Measurements from ENCODE around the gene CELF2. TPM values are rescaled to one million over a fixed set of nuclear protein-coding genes. Genes with fewer than 3 reads are reported as not detected.
A peak's percentile ranks its signal among the peaks of the same experiment; 100 is the strongest.

CELF2 gene
- total and polyA plus RNA-seq, 4 donors: 43.3 to 65.6 (median 50.1) TPM

DNA sequence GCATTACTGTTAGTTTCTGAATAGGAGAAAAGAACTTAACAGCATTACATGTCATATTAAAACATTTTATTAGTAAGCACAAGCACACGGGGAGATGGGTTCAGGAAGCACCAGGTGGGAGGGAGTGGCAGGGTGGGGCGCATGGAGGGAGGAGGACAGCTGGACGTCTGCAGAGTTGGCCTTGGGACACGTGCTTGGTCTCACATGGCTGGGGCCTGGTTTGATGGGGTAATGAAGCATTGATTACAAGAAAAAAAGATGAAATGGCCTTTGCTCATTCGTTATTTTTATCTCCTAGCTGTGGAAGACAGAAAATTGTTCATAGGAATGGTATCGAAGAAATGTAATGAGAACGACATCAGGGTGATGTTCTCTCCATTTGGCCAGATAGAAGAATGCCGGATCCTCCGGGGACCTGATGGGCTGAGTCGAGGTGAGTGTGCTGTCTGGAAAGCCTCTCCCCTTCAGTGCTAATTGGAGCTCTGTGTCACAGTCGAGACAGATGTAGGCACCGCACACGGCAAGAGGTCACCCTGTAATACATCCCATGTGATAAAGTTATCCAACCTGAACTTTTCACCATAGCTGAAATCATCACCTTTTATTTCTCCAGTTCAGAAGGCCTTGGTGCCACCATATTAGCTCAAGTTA, 239.9 kb downstream of the CELF2 start:
- Histone ChIP-seq H3K9me3 (ENCODE audit: control insufficient read depth, insufficient read depth, low read length) (no peaks in the 10 kb centered on the region), H3K4me1 (ENCODE audit: control insufficient read depth, insufficient read depth, low read length) (peaks cover 13% of the 10 kb centered on the region), H3K4me3 (ENCODE audit: low read depth, low read length) (no peak overlapping the region), H3K27me3 (ENCODE audit: control insufficient read depth, insufficient read depth, low read length) (no peaks in the 10 kb centered on the region), H3K36me3 (ENCODE audit: control insufficient read depth, insufficient read depth, low read length) (peaks cover 39% of the 10 kb centered on the region), H3K27ac (ENCODE audit: low read depth, low read length) (no peak overlapping the region)
- WGBS (ENCODE audit: insufficient coverage): 85% methylated on average over 11 of the region's 13 CpGs
- no peak for DNase-seq (ENCODE audit: low read depth in 4 of 6, low spot score in 6 of 6)

DNA sequence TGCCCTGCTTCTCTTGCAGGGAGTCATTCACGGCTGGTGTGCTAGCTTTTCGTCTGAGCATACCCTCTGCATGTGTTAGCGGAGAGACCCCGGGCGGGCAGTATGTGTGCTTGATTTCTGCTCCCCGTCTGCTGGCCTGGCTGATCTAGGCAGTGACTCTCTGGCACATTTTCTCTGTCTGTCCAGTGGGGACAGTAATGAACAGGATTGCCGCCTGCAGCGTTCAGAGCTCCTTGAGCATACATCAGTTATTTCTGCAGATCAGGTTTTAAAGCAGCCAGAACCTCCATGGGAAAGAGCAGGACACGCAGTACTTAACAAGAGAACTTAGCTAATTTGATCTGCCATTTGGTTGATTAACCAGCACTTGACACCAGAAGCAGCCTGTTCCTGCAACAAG, 242.5 kb downstream of the CELF2 start:
- H3K4me3 ChIP-seq (ENCODE audit: low read depth, low read length): no peak overlapping the region
- no peak overlapping the region for H3K27ac ChIP-seq (ENCODE audit: low read depth, low read length)
- WGBS (ENCODE audit: insufficient coverage): 24% methylated on average over 9 of the region's 9 CpGs
- DNase-seq (ENCODE audit: low read depth in 4 of 6, low spot score in 6 of 6): peak in 2 of 6 donors; percentile 56 to 80
- no peaks in the 10 kb centered on the region for H3K9me3 ChIP-seq (ENCODE audit: control insufficient read depth, insufficient read depth, low read length)
- H3K4me1 ChIP-seq (ENCODE audit: control insufficient read depth, insufficient read depth, low read length): peaks cover 11% of the 10 kb centered on the region
- H3K36me3 ChIP-seq (ENCODE audit: control insufficient read depth, insufficient read depth, low read length): peaks cover 34% of the 10 kb centered on the region
- H3K27me3 ChIP-seq (ENCODE audit: control insufficient read depth, insufficient read depth, low read length): no peaks in the 10 kb centered on the region

- Histone ChIP-seq H3K27me3 (ENCODE audit: control insufficient read depth, insufficient read depth, low read length) (no peaks in the 10 kb centered on the region), H3K27ac (ENCODE audit: low read depth, low read length) (no peak overlapping the region), H3K4me3 (ENCODE audit: low read depth, low read length) (no peak overlapping the region), H3K4me1 (ENCODE audit: control insufficient read depth, insufficient read depth, low read length) (peaks cover 5% of the 10 kb centered on the region), H3K36me3 (ENCODE audit: control insufficient read depth, insufficient read depth, low read length) (peaks cover 26% of the 10 kb centered on the region), H3K9me3 (ENCODE audit: control insufficient read depth, insufficient read depth, low read length) (no peaks in the 10 kb centered on the region)
- no peak for DNase-seq (ENCODE audit: low read depth in 4 of 6, low spot score in 6 of 6)
- WGBS (ENCODE audit: insufficient coverage): 81% methylated on average over 4 of the region's 7 CpGs
Observed at GRCh38 chr10:11261143-11261542, 243.5 kb downstream of the CELF2 start.

DNA sequence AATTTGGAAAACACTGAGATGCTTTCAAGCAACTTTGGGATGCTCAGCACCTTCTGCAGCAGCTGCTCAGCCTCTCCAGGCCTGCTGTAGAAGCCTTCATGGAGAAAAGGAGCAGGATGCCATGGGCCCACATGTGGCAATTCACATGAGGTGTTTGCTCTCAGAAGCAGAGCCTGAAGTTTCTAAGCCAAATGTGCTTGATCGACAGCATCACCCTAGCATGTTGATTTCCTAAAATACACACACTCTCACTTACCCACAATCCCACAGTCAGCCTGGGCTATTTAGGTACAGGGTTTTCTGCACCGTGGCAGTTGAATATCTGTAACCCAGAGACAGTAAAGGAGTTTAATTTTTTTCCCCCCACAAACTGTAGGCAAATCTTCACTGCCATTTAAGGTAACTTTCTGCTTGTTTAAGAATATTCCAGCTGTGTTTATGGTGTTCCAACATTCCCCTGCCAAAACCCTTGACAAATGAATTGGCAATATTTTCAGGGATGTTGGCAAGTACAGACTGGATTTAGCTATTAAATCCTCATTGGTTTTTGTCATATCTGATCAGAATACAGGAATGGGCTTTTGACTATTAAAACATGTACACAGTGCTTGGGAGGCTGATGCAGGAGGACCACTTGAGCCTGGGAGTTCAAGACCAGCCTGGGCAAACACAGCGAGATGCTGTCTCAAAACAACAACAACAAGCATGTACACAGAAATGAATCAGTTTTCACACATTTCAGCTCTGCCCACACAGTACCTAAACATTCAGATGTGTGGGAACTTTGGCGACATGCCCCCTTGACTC, 244.2 kb downstream of the CELF2 start:
- Histone ChIP-seq H3K27ac (ENCODE audit: low read depth, low read length) (no peak overlapping the region), H3K36me3 (ENCODE audit: control insufficient read depth, insufficient read depth, low read length) (peaks cover 26% of the 10 kb centered on the region), H3K27me3 (ENCODE audit: control insufficient read depth, insufficient read depth, low read length) (no peaks in the 10 kb centered on the region), H3K4me3 (ENCODE audit: low read depth, low read length) (no peak overlapping the region), H3K4me1 (ENCODE audit: control insufficient read depth, insufficient read depth, low read length) (peaks cover 5% of the 10 kb centered on the region), H3K9me3 (ENCODE audit: control insufficient read depth, insufficient read depth, low read length) (no peaks in the 10 kb centered on the region)
- WGBS (ENCODE audit: insufficient coverage): 86% methylated on average over 3 of the region's 4 CpGs
- DNase-seq (ENCODE audit: low read depth in 4 of 6, low spot score in 6 of 6): no peak

GRCh38 chr10:11262494-11263345, 245.0 kb downstream of the CELF2 start:
- no CpG with 5 or more reads among the region's 5 CpGs for WGBS (ENCODE audit: insufficient coverage)
- peaks cover 22% of the 10 kb centered on the region for H3K36me3 ChIP-seq (ENCODE audit: control insufficient read depth, insufficient read depth, low read length)
- peaks cover 5% of the 10 kb centered on the region for H3K4me1 ChIP-seq (ENCODE audit: control insufficient read depth, insufficient read depth, low read length)
- no peak overlapping the region for H3K4me3 ChIP-seq (ENCODE audit: low read depth, low read length)
- H3K27ac ChIP-seq (ENCODE audit: low read depth, low read length): no peak overlapping the region
- no peaks in the 10 kb centered on the region for H3K27me3 ChIP-seq (ENCODE audit: control insufficient read depth, insufficient read depth, low read length)
- no peaks in the 10 kb centered on the region for H3K9me3 ChIP-seq (ENCODE audit: control insufficient read depth, insufficient read depth, low read length)
- no peak for DNase-seq (ENCODE audit: low read depth in 4 of 6, low spot score in 6 of 6)

DNA sequence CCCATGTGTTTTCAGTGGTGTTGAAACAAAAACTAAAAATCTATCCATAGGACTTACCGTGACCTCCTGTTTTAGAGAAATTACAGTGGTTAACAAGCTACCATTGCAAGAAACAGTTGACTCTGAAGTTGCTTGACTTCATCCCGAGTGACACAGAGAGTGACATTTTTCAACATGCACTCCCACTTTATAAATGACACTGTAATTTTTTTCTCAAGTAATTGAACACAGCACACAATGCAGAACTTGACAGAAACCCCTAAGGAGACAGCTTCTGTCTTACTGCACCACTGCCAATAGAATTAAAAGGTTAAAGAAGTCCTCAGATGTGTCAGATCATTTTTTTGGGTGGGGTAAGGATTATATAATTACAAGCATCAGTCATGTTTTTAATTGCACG, 246.1 kb downstream of the CELF2 start:
- Histone ChIP-seq H3K27ac (ENCODE audit: low read depth, low read length) (no peak overlapping the region), H3K4me1 (ENCODE audit: control insufficient read depth, insufficient read depth, low read length) (peaks cover 5% of the 10 kb centered on the region), H3K4me3 (ENCODE audit: low read depth, low read length) (no peak overlapping the region), H3K36me3 (ENCODE audit: control insufficient read depth, insufficient read depth, low read length) (peaks cover 11% of the 10 kb centered on the region), H3K27me3 (ENCODE audit: control insufficient read depth, insufficient read depth, low read length) (no peaks in the 10 kb centered on the region), H3K9me3 (ENCODE audit: control insufficient read depth, insufficient read depth, low read length) (no peaks in the 10 kb centered on the region)
- DNase-seq (ENCODE audit: low read depth in 4 of 6, low spot score in 6 of 6): no peak
- WGBS (ENCODE audit: insufficient coverage): 67% methylated on average over 1 of the region's 3 CpGs

- DNase-seq (ENCODE audit: low read depth in 4 of 6, low spot score in 6 of 6): peak in 1 of 6 donors; percentile 57
- 51% methylated on average over 3 of the region's 6 CpGs for WGBS (ENCODE audit: insufficient coverage)
- Histone ChIP-seq H3K4me3 (ENCODE audit: low read depth, low read length) (no peak overlapping the region), H3K27me3 (ENCODE audit: control insufficient read depth, insufficient read depth, low read length) (no peaks in the 10 kb centered on the region), H3K36me3 (ENCODE audit: control insufficient read depth, insufficient read depth, low read length) (peaks cover 6% of the 10 kb centered on the region), H3K27ac (ENCODE audit: low read depth, low read length) (no peak overlapping the region), H3K9me3 (ENCODE audit: control insufficient read depth, insufficient read depth, low read length) (no peaks in the 10 kb centered on the region), H3K4me1 (ENCODE audit: control insufficient read depth, insufficient read depth, low read length) (peaks cover 5% of the 10 kb centered on the region)
Observed at GRCh38 chr10:11264296-11265048, 246.8 kb downstream of the CELF2 start.

DNA sequence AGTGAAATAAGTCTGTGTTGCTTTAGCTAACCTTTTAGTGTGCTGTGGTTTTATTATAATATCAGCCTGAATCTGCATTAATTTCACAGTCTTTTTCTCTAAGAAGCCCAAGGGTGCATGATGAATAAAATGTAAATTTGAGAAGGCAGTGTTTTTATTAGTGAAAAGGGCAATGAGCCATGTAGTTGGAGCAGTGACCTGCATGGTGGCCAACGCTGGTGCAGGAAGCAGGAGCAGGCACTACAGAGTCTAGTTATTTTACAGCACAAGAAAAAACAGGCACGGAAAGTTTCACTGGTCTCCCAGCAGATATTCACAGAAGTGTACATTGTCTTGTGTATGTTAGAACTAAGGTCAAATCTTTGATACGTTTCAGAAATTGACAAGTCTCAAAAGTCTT, 247.8 kb downstream of the CELF2 start:
- 14% methylated on average over 1 of the region's 3 CpGs for WGBS (ENCODE audit: insufficient coverage)
- Histone ChIP-seq H3K27me3 (ENCODE audit: control insufficient read depth, insufficient read depth, low read length) (no peaks in the 10 kb centered on the region), H3K27ac (ENCODE audit: low read depth, low read length) (no peak overlapping the region), H3K36me3 (ENCODE audit: control insufficient read depth, insufficient read depth, low read length) (peaks cover 5% of the 10 kb centered on the region), H3K4me3 (ENCODE audit: low read depth, low read length) (no peak overlapping the region), H3K4me1 (ENCODE audit: control insufficient read depth, insufficient read depth, low read length) (peaks cover 10% of the 10 kb centered on the region), H3K9me3 (ENCODE audit: control insufficient read depth, insufficient read depth, low read length) (no peaks in the 10 kb centered on the region)
- peak in 1 of 6 donors; percentile 61 for DNase-seq (ENCODE audit: low read depth in 4 of 6, low spot score in 6 of 6)

GRCh38 chr10:11266426-11266825, 248.8 kb downstream of the CELF2 start:
- Histone ChIP-seq H3K4me1 (ENCODE audit: control insufficient read depth, insufficient read depth, low read length) (peaks cover 16% of the 10 kb centered on the region), H3K27ac (ENCODE audit: low read depth, low read length) (no peak overlapping the region), H3K27me3 (ENCODE audit: control insufficient read depth, insufficient read depth, low read length) (no peaks in the 10 kb centered on the region), H3K4me3 (ENCODE audit: low read depth, low read length) (no peak overlapping the region), H3K9me3 (ENCODE audit: control insufficient read depth, insufficient read depth, low read length) (no peaks in the 10 kb centered on the region), H3K36me3 (ENCODE audit: control insufficient read depth, insufficient read depth, low read length) (peaks cover 7% of the 10 kb centered on the region)
- WGBS (ENCODE audit: insufficient coverage): 13% methylated on average over 3 of the region's 4 CpGs
- DNase-seq (ENCODE audit: low read depth in 4 of 6, low spot score in 6 of 6): peak in 1 of 6 donors; percentile 63

Data from spinal cord (tissue), 10 donors.